ENCODE data around the gene SCO1.
A peak's percentile ranks its signal among the peaks of the same experiment; 100 is the strongest.
"Not testable (repeated sequence)": the region's sequence is repeated elsewhere in the genome, so short reads cannot be mapped to it uniquely, and the experiment has no call there.

Gene SCO1

DNA sequence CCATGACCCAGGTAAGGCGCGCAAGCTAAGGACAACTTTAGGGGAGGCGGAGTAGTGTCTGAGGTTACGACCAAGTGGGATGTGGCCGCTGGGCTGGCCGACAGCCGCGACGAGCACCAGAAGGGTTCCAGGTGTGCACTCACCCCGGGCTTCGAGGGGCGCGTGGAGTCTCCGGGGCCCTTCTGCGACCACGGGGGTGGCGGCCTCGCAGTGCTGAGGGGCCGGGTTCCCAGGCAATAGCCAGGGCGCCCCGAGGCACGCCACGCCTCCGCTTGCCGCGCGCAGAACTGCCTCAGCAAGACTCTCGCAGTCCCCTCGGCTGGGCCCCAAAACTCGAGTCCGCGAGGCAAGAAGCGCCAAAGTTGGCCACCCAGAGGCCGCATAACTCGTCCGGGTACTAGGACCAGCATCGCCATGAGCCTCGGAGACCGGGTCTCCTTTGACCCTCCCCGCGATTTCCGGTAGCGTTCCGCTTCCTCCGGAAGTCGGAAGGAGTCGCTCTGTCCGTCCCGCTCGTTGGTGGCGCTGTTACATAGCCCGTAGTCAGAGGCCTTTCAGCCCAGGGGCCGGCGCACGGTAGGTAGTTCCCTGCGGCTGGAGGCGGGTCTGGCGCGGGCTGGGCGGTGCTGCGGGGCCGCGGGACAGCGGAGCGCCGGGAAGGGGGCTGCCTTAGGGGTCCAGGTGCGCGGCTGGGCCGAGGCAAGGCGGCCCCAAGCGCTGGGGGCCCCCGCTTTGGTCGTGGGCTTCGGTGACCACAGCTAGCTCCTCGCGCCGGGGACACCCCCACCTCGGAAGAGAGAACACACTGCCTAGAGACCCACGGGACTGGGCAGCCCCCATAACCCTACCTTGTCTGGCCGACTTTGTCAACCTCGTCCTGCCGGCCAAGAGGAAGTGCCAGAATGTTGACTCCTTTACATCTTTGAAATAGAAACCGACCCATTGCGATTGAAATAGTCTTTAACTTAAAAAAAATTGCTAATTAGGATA is at the start of gene SCO1, which contains the start of gene ADPRM:
Gene SCO1, minus strand, starts transcription at position 442 of the 990 bp plus-strand sequence. Its CDS starts 26 bp downstream, at position 416.
Gene ADPRM, plus strand, starts transcription at position 503 of the 990 bp plus-strand sequence. CDS start 7,333 bp downstream, outside the sequence.
- peak; percentile 47 for DNase-seq

DNA sequence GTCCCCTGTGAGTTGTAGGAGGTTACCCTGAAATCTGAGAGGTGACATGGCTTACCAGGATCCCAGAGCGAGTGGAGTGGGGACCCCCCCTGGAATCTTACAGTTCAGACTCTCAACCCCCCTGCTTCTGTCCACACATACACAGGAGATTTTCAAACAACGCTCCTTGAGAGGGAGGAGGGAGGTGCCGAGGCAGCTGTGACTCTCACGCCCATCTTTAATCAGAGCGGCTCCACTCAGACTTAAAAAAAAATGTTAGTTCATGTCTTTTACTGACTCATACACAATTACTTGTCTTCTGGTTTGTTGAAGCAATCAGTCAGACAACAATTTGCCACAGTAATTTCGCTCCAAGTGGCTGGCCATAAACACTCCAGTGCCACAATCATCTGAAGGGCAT is 47.9 kb upstream of the SCO1 start:
- DNase-seq: no peak

DNA sequence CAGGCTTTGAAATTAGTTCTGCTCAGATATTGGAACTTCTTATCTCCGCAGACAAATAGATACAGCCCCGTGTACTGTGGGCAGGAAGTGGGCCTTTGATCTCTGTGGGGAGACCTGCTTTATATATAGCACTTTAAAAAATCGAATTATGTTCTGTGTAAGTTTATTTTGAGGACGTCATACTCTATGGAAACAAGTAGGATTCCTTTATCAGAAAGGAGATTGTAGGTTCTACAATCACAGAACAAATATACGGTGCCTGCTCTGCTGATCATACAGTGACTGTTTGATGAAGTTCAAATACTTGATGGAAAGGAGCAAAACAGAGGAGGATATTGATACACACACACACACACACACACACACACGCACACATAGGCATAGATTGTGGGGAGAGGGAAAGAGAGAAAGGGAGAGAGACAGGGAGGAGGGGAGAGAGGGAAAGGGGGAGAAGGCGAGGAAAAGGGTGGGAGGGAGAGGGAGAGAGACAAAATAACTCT is 47.2 kb upstream of the SCO1 start:
- no peak for DNase-seq

DNA sequence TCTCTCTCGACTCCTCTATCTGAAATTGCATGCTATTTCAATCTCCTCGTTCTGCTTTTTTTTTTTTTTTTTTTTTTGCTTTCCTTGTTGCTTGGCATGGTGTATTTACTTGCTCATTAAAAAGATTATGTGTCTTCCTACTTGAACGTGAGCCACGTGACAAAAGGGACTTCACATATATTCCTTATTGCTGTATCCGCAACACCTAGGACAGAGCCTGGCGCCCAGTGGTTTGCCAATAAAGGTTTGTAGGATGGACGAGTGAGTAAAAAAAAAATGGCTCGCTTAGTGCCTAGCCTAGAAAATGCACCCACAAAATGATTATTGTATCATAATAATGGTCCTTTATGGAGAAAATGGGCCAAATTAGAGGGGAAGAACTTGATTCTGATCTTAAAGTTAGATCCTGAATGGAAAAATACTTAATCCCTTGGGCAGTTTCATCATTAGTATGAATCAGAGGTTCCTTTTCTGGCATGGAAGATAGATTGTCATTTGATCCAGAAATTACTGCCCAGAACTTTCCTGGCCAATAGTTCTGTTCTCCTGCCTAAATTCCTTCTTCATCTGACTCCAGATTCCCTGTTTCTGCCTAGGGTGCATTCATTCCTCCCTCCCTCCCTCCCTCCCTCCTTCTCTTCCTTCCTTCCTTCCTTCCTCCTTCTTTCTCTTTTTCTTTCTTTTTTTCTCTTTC is 46.1 kb upstream of the SCO1 start:
- no peak for DNase-seq

DNA sequence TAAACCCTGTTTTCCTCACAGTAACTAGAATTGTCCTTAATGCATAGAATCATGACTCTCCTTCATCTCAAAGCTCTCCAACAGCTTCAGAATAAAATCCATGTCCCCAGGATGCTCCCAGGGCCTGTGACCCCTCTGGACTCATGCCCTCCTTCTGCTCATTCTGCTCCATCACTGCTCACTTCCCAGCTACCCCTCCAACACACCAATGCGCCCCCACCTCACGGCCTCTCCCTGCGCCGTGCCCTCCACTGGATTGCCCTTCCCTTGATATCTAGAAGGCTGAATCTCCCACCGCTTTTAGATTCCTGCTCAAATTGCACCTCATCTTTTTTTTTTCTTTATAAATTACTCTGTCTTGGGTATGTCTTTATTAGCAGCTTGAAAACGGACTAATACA is 45.1 kb upstream of the SCO1 start:
- DNase-seq: no peak

DNA sequence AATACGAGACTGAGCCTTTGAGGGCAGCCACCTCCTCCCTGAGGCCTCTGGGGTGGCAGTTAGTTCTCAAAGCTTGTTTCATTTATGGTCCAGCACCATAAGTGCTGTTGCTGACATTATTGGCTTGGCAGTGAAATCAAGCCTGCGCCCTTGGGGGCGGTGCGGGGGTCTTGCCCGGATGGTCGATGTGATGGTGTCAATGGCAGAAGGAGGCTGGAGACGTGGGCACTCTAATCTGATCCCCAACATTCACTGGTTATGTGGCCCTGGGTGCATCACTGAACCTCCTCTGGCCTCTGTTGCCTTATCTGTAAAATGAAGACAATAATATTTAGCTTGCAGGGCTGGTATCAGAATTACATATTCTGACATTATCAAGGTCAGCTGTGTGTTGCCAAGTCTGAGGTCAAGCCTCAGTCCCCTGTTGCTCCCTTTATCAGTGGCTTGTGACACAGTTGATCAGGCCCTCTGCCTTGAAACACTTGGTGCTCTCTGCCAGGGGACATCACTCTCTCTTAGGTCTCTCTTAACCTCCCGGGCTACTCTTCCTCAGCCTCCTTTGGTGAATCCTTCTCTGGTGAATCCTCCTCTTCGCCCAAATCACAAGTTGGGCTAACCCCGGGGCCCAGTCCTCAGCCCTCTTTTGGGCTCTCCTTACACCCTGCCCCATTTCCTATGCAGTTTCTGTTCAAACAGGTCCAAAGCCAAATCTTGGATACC is 44.2 kb upstream of the SCO1 start:
- no peak for DNase-seq

DNA sequence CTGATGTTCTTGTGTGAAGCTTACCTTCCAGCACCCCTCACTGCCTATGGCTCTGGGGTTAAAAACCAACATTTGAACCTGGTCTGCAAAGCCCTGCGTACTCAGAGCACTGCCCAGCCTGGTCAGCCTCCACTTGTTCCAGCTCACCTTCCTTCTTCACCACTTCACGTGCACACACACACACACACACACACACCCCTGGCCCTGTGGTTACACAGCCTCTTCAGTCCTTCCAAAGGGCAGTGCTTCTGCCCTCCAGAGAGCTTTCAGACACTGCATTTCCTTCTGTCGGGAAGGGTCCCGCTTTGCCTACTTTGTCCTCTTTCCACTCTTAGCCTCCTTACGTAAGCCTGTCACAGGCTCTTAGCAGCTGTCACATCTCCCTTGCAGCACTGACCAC is 42.1 kb upstream of the SCO1 start:
- DNase-seq: no peak

DNA sequence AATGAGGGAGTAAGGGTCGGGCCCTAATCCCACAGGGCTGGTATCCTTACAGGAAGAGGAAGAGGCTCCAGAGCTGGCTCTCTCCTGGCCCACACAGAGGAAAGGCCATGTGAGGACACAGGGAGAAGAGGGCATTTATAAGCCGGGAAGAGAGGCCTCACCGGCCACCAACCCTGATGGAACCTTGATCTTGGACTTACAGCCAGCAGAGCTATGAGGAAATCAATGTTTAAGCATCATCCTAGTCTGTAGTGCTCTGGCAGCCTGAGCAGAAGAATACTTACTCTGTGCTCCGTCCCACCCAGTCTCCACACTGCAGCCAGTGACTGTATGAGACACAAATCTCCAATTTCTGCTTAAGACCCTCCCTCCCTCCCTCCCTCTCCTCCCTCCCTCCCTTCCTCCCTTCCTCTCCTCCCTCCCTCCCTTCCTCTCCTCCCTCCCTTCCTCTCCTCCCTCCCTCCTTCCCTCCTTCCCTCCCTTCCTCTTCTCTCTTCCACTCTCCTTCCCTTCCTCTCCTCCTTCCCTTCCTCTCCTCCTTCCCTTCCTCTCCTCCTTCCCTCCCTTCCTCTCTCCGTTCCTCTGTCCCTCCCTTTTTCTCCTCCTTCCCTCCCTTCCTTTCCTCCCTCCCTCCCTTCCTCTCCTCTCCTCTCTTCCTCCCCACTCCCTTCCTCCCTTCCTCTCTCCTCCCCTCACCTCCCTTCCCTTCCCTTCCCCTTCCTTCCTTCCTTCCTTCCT is 41.4 kb upstream of the SCO1 start:
- DNase-seq: no peak

DNA sequence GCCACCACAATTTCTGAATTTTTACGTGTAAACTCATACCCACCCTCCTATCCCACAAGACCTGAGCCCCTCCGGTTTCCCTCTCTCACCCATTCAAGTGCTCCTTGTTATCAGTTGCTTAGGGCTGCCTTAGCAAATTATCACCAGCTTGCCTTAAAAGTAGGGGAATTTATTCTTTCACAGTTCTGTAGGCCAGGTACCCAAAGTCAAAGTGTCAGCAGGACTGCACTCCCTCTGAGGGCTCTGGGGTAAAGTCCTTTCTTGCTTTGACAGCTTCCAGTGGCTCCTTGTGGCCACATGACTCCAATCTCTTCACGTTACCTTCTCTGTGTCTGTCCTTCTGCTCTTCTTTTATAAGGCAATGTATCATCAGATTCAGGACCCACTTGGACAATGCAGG is 40.4 kb upstream of the SCO1 start:
- DNase-seq: no peak

DNA sequence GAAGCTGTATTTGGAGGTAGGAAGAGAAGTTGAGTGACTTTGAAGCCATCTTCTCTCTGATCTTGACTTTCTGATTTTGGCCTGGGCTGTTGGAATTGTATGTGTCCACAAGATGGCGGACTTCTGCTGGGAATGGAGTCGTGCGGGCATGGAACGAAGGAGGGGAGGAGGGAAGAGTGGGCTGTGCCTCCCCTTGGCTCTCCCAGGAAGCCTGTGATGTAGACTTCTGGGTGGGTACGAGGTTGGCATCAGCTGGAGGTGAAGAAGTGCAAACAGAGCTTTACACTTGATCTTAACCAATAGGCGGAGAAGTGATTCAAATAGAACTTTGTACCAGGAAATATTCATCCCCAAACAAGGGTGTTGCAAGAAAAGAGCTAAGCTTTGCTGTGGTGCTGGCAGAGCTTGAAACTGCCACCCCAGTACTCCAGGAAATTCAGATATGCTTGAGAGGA is 39.9 kb upstream of the SCO1 start:
- no peak for DNase-seq

DNA sequence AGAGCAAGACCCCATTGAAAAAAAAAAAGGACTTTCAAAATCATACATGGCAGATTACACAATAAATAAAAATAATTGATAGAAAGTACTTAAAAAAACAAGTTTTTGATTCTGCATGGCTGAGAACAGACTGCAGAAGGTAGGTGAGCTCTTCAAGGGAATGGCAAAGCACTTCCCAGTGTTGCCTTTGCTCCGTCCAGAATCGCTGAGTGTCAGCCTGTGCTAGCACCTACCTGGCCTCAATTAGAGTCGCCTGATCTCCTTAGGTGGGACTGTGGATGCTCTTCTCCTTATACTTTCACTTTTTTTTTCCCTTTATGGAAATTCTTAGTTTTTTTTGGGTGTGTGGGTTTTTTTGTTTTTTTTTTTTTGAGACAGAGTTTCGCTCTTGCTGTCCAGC is 38.5 kb upstream of the SCO1 start:
- DNase-seq: no peak

DNA sequence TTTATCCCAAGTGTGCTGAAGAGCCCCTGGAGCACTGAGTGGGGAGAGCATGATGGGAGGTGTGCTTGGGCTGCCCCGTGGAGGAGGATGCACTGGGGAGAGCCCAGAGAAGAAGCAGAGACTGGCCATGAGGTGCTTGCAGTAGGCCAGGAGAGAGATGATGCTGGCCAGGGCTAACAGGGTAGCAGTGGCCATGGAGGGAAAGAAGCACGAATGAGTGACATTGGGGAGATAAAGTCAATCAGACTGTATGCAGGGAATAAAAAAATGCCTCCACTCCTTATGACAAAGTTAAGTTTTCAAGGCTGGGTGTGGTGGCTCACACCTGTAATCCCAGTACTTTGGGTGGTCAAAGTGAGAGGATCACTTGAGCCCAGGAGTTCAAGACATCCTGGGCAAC is 37.9 kb upstream of the SCO1 start:
- DNase-seq: no peak

DNA sequence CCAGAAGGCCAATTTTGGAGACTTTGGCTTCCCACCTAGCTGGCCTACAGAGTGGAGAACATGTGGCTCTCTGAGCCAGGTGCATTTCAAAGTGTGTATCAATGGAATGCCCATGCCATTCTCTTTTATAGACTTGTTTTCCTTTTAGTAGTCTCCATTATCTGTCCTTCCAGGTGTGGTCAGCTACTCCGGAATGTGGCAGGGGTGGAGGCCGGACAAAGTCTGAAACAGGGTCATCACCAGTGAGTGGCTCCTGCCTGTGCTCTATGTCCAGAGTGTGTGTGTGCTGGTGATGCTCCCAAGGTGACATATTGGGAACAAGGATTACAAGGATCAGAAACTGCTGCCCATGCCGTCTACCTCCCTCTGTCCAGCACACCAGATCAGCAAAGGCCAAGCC is 36.3 kb upstream of the SCO1 start:
- no peak for DNase-seq

DNA sequence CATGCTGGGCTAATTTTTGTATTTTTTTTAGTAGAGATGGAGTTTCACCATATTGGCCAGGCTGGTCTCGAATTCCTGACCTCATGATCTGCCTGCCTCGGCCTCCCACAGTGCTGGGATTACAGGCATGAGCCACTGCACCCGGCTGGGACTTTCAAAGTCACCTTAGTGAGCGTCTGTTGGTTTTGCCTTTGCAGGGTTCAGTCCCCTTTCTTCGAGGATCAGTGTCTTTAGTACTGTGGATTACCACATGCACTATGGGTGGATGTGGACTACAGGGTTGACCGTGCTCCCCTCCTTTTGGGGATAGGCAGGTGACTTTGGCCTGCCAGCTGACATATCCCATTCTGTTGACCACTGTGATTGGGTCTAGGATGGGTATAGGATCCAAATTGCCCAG is 34.8 kb upstream of the SCO1 start:
- DNase-seq: not testable (repeated sequence)

DNA sequence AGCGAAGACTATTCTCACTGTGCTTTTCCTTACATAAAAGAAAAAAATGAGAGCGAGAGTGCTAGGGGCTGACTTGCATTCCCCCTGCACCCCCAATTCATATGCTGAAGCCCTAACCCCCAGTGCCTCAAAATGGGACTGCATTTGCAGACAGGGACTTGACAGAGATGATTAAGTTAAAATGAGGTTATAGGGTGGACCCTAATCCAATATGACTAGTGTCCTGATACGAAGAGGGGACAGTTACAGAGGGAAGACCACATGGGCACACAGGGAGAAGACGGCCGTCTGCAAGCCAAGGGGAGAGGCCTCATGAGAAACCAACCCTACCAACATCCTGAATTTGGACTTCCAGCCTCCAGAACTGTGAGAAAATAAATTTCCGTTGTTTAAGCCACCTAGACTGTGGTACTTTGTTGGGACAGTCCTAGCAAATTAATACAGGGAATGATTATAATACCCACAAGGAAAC is 34.1 kb upstream of the SCO1 start:
- no peak for DNase-seq

DNA sequence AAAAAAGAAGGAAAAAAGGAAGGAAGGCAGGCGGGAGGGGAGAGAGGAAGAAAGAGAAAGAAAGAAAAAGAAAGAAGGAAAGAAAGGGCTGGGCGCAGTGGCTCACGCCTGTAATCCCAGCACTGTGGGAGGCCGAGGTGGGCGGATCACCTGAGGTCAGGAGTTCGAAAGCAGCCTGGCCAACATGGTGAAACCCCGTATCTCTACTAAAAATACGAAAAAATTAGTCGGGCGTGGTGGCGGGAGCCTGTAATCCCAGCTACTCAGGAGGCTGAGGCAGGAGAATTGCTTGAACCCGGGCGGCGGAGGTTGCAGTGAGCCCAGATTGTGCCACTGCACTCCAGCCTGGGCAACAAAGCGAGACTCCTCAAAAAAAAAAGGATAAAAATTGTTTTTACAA is 32.9 kb upstream of the SCO1 start:
- not testable (repeated sequence) for DNase-seq

DNA sequence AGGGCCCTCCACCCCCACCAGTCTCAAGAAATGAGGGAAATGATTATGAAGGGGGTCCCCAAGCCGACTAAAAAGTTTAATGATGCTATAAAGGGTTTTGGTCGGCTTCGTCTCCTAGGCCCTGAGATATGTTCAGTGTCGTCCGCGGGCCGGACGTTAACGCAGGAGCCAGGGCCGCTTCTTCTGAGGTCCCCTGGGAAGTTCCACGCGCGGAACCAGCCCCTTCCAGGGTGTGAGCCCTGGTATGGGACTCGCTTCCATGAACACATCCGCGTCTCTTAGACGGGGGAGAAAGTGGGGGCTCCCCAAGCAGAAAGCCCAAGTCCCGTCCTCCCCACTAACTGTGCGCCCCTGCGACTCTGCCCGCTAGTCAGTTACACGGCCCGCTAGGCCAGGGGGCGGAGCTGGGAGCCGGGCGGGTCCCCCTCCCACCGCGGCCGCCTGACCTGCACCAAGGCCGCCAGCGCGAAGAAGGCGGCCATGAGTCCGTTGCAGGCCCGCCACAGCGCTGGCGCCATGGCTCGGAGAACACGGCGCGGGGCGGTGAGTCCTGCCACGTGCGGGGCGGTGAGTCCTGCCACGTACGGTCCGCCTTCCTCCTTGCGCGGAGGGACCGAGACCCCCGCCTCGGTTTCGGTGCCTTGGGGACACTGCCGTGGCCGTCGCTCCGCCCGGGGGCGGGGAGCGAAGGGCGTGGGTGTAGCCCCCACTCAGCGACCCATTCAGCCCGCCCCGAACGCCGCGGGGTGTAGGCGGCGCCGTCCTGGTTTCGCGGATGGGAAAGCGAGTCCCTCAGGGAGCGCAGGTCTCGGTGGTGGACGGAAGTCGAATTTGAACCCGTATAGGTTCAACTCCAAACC is 32.2 kb upstream of the SCO1 start, which contains the start of gene TMEM220:
Gene TMEM220, minus strand, starts transcription at position 690 of the 860 bp plus-strand sequence. Its CDS starts 172 bp downstream, at position 518.
- no peak for DNase-seq

DNA sequence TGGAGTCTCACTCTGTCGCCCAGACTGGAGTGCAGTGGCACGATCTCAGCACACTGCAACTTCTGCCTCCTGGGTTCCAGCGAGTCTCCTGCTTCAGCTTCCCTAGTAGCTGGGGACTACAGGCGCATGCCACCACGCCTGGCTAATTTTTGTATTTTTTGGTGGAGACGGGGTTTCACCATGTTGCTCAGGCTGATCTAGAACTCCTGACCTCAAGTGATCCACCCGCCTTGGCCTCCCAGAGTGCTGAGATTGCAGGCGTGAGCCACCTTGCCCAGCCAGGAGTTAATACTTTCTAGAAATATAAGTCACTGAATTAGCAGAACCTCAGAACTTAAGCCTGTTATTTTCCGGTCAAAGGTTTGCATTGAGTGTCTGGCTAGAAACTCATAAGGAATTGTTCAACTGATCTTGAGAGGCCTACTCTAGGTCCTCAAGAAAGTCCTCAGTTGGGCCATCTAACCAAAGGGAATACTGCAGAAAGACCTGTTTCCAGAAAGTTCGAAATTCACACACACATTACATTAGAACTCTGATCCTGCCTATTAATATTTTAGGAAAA is 31.1 kb upstream of the SCO1 start:
- DNase-seq: no peak

DNA sequence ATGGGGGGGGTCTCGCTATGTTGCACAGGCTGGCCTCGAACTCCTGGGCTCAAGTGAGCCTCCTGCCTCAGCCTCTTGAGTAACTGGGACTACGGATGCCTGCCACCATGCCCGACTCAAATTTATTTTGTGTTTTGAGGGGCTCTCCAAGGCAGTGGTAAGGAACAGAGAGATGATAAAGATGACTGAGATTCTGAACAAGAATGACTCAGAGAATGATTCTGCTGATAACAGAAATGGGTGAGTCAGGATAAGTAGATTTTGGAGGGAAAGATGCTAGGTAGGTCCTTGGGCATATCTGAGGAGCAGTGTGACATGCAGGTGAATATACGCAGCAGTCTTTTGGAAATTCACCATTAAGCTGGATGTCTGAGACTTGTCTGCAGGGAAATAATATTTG is 29.9 kb upstream of the SCO1 start:
- DNase-seq: no peak

DNA sequence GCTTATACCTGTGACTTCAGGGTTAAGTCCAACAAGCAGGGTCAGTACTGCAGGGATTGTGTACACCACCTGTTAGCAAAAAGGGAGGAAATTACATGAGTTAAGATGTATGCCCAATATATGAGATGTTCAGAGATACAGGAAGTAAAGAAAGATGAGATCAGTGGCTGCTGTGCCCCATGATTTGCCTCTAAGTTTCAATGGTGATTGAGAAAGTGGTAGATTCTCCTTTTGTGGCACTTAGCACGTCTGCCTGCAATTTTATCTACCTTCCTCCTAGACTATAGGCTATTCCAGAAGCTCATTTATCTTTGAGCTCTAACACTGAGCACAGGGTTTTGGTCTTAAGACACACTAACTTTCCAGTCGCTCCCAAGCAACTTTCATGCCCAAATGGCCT is 28.9 kb upstream of the SCO1 start:
- no peak for DNase-seq

DNA sequence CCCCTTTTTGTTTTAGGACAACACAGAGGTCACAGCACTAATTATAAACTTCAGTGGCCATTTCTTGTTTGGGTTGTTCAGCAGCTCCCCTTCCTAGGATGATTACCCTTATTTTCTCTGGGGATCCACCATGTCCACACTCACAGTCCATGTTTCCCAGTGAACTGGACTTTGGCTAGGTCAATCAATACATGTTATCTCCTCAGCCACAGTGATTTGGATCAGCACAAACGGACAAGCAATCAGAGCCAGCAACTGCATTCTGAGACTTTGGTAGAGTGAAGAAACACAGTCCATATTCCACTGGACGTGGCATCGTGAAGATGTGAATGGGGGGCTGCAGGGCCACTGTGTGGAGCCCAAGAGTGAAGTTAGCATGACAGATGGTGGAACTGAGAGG is 27.9 kb upstream of the SCO1 start:
- DNase-seq: no peak
